C1 segment of cervical spinal cord (tissue), 14 donors: ENCODE results near the gene PRSS33.

Experiments
- DNase-seq, 14 donors: peaks; one replicate each; lab custom pipeline; 2025; lab: John Stamatoyannopoulos, UW

Gene PRSS33

DNA sequence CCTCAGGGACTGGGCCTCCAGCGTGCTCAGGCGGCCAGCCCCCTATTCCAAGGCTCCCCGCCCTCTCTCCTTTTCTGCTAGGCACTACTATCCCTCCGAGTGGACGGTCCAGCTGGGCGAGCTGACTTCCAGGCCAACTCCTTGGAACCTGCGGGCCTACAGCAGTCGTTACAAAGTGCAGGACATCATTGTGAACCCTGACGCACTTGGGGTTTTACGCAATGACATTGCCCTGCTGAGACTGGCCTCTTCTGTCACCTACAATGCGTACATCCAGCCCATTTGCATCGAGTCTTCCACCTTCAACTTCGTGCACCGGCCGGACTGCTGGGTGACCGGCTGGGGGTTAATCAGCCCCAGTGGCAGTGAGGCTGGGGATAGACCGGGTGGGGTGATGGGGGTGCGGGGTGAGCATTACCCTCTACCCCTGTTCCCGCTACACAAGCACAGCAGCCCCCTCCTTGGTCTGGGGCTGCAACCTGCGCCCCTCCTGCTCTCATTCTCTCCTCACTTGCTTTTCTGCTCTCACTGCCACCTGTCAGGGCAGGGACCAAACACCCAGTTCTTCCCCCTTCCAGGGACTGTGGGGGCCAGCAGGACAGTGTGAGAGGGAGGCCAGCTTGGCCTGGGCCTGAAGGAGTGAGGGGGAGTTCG, 12.0 kb upstream of the PRSS33 start:
- DNase-seq = no peak

GRCh38 chr16:2798723-2799204, 11.4 kb upstream of the PRSS33 start:
- DNase-seq = no peak

DNA sequence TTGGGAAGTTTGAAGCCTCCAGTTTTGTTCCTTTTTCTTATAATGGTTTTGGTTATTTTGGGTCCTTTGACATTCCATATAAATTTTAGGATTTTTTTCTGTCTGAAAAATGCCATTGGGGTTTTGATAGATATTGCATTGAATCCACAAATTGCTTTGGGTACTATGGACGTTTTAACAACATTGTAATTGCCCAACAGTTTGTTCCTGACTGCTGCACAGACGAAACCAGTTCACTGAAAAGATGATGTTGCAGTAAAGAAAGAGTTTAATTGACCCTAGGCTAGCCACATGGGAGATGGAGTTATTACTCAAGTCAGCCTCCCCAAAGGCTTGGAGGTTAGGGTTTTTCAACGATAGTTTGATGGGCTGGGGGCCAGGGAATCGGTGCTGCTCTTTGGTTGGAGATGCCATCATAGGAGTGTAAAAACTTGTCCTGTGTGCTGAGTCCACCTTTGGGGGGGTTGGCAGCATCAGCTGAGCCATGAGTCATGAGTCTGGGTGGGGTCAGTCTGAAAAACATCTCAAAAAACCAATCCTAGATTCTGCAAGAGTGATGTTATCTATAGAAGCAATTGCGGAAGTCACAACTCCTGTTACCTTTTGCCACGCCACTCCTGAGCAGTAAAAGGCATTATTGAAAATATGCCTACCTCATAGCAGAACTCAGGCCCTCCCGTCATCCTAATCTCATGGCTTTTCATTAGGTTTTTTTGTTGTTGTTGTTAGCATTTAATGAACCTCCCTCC, 8.2 kb upstream of the PRSS33 start:
- no peak for DNase-seq

DNA sequence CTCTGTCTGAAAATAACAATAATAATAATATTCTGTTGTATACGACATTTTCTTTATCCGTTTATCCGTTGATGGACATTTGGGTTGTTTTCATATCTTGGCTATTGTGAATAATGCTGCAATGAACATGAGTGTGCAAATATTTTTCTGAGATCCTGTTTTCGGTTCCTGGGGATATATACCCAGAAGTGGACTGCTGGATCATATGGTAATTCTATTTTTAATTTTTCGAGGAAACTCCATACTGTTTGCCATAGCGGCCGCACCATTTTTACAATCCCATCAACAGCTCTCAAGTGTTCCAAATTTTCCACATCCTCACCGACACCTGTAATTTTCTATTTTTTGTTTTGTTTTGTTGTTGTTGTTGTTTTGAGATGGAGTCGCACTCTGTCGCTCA, 5.6 kb upstream of the PRSS33 start:
- no peak for DNase-seq

DNA sequence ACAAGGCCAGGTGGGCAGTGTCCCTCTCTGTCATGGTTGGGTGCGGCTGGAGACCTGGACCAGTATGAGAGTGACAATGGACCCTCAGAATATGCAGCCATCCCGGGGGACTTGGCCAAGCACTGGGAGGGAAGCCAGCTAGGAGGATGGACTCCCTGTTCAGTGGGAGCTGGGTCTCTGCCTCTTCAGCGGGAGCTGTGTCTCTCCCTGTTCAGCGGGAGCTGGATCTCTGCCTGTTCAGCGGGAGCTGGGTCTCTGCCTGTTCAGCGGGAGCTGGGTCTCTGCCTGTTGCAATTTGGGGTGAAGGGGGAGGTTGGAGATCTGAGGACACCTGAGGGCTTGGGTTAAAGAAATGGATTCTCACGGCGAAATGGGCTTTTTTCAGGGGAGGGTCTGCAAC, 3.8 kb upstream of the PRSS33 start:
- no peak for DNase-seq

GRCh38 chr16:2790631-2791030, 3.3 kb upstream of the PRSS33 start:
- DNase-seq = no peak

- no peak for DNase-seq
Measured at GRCh38 chr16:2787961-2788360, 601 bp upstream of the PRSS33 start.

- DNase-seq = no peak
Measured at GRCh38 chr16:2786826-2787151, 571 bp downstream of the PRSS33 start.

DNA sequence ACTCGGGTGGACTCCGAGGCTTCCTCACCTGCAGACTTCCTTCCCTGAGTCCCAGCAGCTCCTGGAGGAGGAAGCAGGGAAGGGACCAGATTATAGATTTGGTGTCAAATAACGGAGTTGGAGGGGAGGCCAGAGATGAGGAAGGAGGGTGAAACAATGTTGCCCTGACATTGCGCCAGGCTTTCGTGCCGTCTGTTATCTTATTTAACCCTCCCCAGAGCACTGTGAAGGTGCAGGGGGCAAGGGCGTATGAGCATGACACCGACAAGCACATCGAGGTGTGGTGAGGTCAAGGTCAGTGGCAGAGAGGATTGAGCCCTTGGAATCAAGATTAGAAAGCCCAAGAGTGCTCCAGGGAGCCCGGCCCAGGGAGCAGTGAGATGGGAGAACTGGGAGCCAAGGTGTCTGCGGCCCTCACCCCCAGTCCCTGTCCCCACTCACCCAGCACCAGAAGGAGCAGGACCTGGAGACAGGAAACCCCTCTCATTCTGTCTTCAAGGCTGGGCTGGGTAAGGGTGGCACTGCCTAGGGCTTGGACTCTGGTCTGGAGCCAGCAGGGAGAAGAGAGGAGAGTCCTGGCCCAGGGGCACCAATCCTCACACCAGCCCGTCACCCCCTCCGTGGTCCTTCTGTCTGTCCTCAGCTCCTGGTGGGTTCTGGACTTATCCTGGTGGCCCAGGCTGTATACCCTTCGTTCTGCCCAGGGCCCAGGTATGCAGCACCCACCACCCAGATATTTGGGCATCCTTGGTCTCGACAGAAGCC, 1.1 kb downstream of the PRSS33 start:
- no peak for DNase-seq

DNA sequence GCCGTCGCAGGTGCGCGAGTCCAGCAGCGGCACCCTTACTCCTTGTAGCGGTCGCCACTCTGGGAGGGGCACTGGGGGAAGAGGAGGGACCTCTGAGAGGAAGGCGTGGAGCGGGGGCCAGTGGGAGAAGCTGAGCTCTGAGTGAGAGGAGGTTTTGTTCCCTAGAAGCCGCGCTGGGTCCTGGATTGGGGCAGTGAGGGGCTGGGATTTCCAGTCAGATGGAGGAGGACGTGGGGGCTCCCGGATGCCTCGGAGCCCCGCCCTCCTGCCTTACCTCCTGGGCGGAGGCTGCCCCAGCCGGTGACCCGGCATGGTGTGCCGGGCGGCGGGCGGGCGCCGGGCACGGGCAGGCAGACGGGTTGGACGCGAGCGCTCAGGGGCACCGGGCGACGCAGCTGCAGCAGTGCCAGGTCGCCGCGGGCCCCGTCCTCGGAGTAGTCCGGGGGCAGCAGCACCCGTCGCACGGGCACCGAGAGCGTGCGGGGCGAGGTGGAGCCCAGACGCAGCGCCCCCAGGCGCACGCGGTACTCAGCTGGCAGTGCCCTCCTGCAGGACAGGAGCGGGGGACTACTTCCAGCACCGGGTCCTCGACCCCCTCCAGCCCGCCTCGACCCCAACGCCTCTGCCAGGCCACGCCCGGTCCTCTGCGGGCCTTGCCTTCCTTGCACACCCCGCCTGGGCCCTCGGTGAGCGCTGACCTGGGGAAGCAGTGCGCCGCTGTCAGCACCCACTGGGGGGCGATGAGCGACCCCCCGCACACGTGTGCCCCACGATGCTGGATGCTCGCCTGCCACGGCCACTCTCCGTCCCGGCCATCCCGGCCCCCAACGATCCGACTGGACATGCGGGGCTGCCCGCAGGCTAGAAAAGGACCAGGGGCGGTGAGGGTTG, 2.0 kb downstream of the PRSS33 start:
- DNase-seq = no peak

GRCh38 chr16:2784358-2785100, 2.8 kb downstream of the PRSS33 start:
- DNase-seq = no peak

DNA sequence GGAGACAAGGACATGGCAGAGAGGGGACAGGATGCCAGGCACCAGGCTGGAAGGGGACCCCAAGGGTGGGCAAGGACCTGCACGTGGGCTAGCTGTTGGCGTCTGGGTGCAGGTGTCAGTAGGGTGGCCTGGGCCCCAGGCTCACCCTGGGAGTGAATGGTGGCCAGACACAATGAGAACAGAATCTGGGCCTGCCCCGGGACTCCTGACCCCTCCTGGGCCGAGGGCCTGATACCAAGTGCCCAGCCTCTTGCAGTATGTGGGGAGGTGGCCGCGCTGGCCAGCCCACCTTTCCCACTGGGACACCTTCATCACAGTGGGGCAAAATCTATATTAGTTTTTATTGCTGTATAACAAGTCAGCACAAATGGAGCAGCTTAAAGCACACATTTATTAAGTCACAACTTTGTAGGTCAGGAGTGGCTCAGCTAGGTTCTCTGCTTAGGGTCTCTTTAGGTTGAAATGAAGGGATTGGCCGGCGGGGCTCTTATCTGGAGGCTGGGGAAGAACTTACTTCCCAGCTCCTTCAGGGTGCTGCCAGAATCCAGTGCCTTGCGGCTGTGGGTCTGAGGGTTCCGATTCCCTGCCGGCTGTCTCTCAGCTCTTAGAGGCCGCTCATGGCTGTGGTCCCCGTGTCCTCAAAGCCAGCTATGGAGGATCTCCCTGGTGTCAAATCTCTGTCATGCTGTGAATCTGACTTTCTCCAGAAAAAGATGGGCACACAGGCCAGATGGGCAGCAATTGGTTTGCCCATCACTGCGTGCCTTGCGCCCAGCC, 3.6 kb downstream of the PRSS33 start:
- no peak for DNase-seq

GRCh38 chr16:2782583-2783351, 4.6 kb downstream of the PRSS33 start:
- no peak for DNase-seq

DNA sequence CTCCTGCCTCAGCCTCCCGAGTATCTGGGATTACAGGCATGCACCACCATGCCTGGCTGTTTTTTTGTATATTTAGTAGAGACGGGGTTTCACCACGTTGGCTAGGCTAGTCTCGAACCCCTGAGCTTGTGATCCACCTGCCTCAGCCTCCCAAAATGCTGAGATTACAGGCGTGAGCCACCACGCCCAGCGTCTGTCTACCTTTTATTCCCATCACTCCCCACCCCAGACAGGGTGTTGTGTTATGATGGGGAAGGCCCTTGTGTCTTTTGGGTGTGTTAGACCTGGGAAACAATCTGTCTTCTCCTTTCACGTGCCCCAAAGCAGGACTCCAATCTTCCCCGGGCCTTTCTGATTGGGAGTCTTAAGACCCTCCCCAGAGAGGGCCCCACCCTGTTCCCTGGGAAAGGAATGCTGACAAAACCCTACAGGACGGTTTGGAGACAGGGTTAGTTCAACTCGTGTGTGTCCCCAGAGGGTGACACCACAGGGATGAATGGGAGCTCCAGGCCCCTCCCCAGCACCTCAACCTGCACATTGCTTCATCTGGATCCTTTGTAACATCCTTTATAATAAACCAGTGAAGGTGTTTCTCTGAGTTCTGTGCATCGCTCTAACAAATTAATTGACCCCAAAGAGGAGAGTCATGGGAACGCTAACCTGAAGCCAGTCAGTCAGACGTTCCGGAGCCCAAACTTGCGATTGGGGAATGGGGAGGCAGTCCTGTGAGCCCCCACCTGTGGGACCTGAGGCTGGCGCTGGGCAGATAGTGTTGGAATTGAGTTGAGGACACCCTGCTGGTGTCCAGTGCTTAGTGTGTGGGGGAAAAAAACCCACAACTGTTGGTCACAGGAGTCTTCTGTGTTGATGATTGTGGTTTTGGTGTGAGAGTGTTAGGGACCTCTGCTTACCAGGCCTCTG, 7.1 kb downstream of the PRSS33 start:
- DNase-seq = no peak

- DNase-seq = no peak
Measured at GRCh38 chr16:2779151-2779920, 8.0 kb downstream of the PRSS33 start.

DNA sequence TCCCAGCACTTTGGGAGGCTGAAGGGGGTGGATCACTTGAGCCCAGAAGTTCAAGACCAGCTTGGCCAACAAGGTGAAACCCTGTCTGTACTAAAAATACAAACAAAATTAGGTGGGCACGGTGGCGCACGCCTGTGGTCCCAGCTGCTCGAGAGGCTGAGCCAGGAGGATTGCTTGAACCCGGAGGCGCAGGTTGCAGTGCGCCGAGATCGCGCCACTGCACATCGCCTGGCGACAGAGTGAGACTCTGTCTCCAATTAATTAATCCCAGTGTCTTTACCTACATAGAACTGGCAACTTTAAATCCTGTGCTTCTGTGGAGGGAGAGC, 8.8 kb downstream of the PRSS33 start:
- no peak for DNase-seq

GRCh38 chr16:2777903-2778629, 9.3 kb downstream of the PRSS33 start:
- peak in 7 of 14 donors; percentile 47 to 77 (median 61) for DNase-seq
